IMR-90 (cell line): ENCODE measurements around the gene COPZ2.

Source experiments
- BHLHE40 ChIP-seq: fragments of 150-350 bp; IDR thresholded peaks from 2 replicates; pipeline ENCODE4 v1.6.1; 2016; ENCODE audit warnings: mild to moderate bottlenecking, low read depth, low read length
- CEBPB ChIP-seq: IDR thresholded peaks from 2 replicates; pipeline ENCODE4 v1.6.1; 2012; ENCODE audit warnings: low read depth, low read length, improper control_type of control experiment
- CHD1 ChIP-seq: IDR thresholded peaks from 2 replicates; pipeline ENCODE4 v1.6.1; 2012; ENCODE audit warnings: low read depth, low read length, improper control_type of control experiment
- CTCF ChIP-seq: conservative IDR thresholded peaks from 2 replicates; pipeline ENCODE4 v1.5.1; 2012; ENCODE audit warnings: mild to moderate bottlenecking, low read depth, low read length, improper control_type of control experiment
- ELK1 ChIP-seq: fragments of 150-350 bp; IDR thresholded peaks from 2 replicates; pipeline ENCODE4 v1.6.1; 2016; ENCODE audit warnings: low read depth, mild to moderate bottlenecking, low read length, moderate library complexity, borderline replicate concordance
- MAFK ChIP-seq: IDR thresholded peaks from 2 replicates; pipeline ENCODE4 v1.6.1; 2012; ENCODE audit warnings: low read depth, low read length, improper control_type of control experiment
- MAZ ChIP-seq: IDR thresholded peaks from 2 replicates; pipeline ENCODE4 v1.6.1; 2012; ENCODE audit warnings: low read depth, mild to moderate bottlenecking, low read length, improper control_type of control experiment, moderate library complexity, borderline replicate concordance
- MXI1 ChIP-seq: IDR thresholded peaks from 2 replicates; pipeline ENCODE4 v1.6.1; 2012; ENCODE audit warnings: low read depth, mild to moderate bottlenecking, low read length, moderate library complexity, borderline replicate concordance
- POLR2A ChIP-seq: IDR thresholded peaks from 2 replicates; pipeline ENCODE4 v1.6.1; 2012; ENCODE audit warnings: mild to moderate bottlenecking, low read depth, low read length
- RAD21 ChIP-seq: IDR thresholded peaks from 2 replicates; pipeline ENCODE4 v1.6.1; 2012; ENCODE audit warnings: low read length, improper control_type of control experiment
- RCOR1 ChIP-seq: IDR thresholded peaks from 2 replicates; pipeline ENCODE4 v1.6.1; 2012; ENCODE audit warnings: mild to moderate bottlenecking, low read length, improper control_type of control experiment; ENCODE audit not compliant: insufficient replicate concordance
- RFX5 ChIP-seq: IDR thresholded peaks from 2 replicates; pipeline ENCODE4 v1.8.0; 2012; ENCODE audit warnings: low read depth, mild to moderate bottlenecking, low read length, moderate library complexity
- SMC3 ChIP-seq: fragments of 150-350 bp; IDR thresholded peaks from 2 replicates; pipeline ENCODE4 v1.6.1; 2016; ENCODE audit warnings: low read depth, mild to moderate bottlenecking, antibody characterized with exemption, low read length, moderate library complexity
- USF2 ChIP-seq: fragments of 150-350 bp; IDR thresholded peaks from 2 replicates; pipeline ENCODE4 v1.6.1; 2017; ENCODE audit warnings: mild to moderate bottlenecking, antibody characterized with exemption, low read length, low read depth

GRCh38 chr17:48056246-48056745, 18.7 kb upstream of the COPZ2 start:
- TF ChIP-seq POLR2A = no peak
- TF ChIP-seq CTCF = no peak
- no peak for TF ChIP-seq USF2
- TF ChIP-seq MXI1 = no peak
- TF ChIP-seq CEBPB = no peak
- no peak for TF ChIP-seq MAFK
- TF ChIP-seq MAZ = no peak
- no peak for TF ChIP-seq ELK1
- no peak for TF ChIP-seq SMC3
- no peak for TF ChIP-seq RCOR1
- TF ChIP-seq BHLHE40 = no peak
- no peak for TF ChIP-seq RAD21
- TF ChIP-seq RFX5 = no peak
- no peak for TF ChIP-seq CHD1
